PC-3 (cell line): ENCODE results near the gene VSIG10L2. TPM values are rescaled to one million over a fixed set of nuclear protein-coding genes. Genes with fewer than 3 reads are reported as not detected.

Source experiments
- ATAC-seq: fragments of 200-7000 bp; cut with Tn5 transposase; 2 replicates; pipeline ENCODE4 v1.9.1; 2020; ENCODE audit warnings: mild to moderate bottlenecking, moderate library complexity
- BruUV-seq: library from RNA; stranded (reverse); fragments of 400-500 nt; replicated peaks from 2 replicates; lab custom pipeline; 2021; lab: Mats Ljungman, UMichigan
- CTCF ChIA-PET: fragments of 300-600 bp; sonication (Branson Sonifier 250); formaldehyde crosslinking; loops from one replicate; lab custom pipeline; 2022; ENCODE audit warnings: antibody characterized with exemption; lab: Charles Lee
- POLR2A ChIA-PET: fragments of 300-600 bp; sonication (Branson Sonifier 250); formaldehyde crosslinking; loops from one replicate; lab custom pipeline; 2022; ENCODE audit warnings: antibody characterized with exemption; ENCODE audit not compliant: unreplicated experiment; lab: Charles Lee
- DNase-seq: peaks from one replicate; pipeline ENCODE4 v3.0.0-alpha.2; 2015
- H2AFZ ChIP-seq: fragments of 300-600 bp; sonication (generic); 2 replicates; pipeline ENCODE4 v1.6.0; 2016; ENCODE audit warnings: antibody characterized with exemption, low read length
- H3F3A ChIP-seq: fragments of 300-600 bp; sonication (generic); one replicate; pipeline ENCODE4 v1.6.0; 2017; ENCODE audit warnings: antibody characterized with exemption, low read length, control low read depth, mild to moderate bottlenecking; ENCODE audit not compliant: unreplicated experiment
- H3K27ac ChIP-seq: fragments of 300-600 bp; sonication (generic); 2 replicates; pipeline ENCODE4 v1.5.1; 2016; ENCODE audit warnings: mild to moderate bottlenecking, low read length
- H3K27me3 ChIP-seq: fragments of 300-600 bp; sonication (generic); 2 replicates; pipeline ENCODE4 v1.6.1; 2016; ENCODE audit warnings: low read length, mixed read lengths
- H3K36me3 ChIP-seq: fragments of 300-600 bp; sonication (generic); 2 replicates; pipeline ENCODE4 v1.6.1; 2016; ENCODE audit warnings: low read depth, mixed run types, low read length, mixed read lengths
- H3K4me1 ChIP-seq: fragments of 300-600 bp; sonication (generic); 2 replicates; pipeline ENCODE4 v1.5.1; 2016; ENCODE audit warnings: low read length; ENCODE audit not compliant: insufficient read depth
- H3K4me2 ChIP-seq: fragments of 300-600 bp; sonication (generic); 2 replicates; pipeline ENCODE4 v1.6.0; 2016; ENCODE audit warnings: low read length
- H3K4me3 ChIP-seq: fragments of 300-600 bp; sonication (generic); 2 replicates; pipeline ENCODE4 v1.5.1; 2016; ENCODE audit warnings: mild to moderate bottlenecking, low read length, mixed read lengths
- H3K79me2 ChIP-seq: fragments of 300-600 bp; sonication (generic); 2 replicates; pipeline ENCODE4 v1.6.1; 2017; ENCODE audit warnings: low read length, mixed read lengths
- H3K9ac ChIP-seq: fragments of 300-600 bp; sonication (generic); 2 replicates; pipeline ENCODE4 v1.6.0; 2016; ENCODE audit warnings: mild to moderate bottlenecking, low read length
- H3K9me2 ChIP-seq: fragments of 300-600 bp; sonication (generic); replicated peaks from 2 replicates; pipeline ENCODE4 v1.6.1; 2016; ENCODE audit warnings: mixed run types, low read length, mixed read lengths
- H3K9me3 ChIP-seq: fragments of 300-600 bp; sonication (generic); 2 replicates; pipeline ENCODE4 v1.6.1; 2016; ENCODE audit warnings: low read length, mixed read lengths
- H4K20me1 ChIP-seq: fragments of 300-600 bp; sonication (generic); 2 replicates; pipeline ENCODE4 v1.6.1; 2016; ENCODE audit warnings: low read length, mixed read lengths
- EZH2 ChIP-seq: fragments of 300-600 bp; sonication (generic); IDR thresholded peaks from one replicate; pipeline ENCODE4 v1.6.1; 2017; ENCODE audit warnings: antibody characterized with exemption, mild to moderate bottlenecking, low read length; ENCODE audit not compliant: unreplicated experiment
- EZH2phosphoT487 ChIP-seq: fragments of 300-600 bp; sonication (generic); IDR thresholded peaks from 2 replicates; pipeline ENCODE4 v1.6.1; 2018; ENCODE audit warnings: mild to moderate bottlenecking, antibody characterized with exemption, low read length, borderline replicate concordance
- intact Hi-C: fragments of 100-400 bp; cut with micrococcal nuclease; formaldehyde crosslinking; loops from 2 replicates; pipeline ENCODE4 v1.9.0; 2023
- total RNA-seq: library from RNA; depleted of rRNA; stranded (reverse); fragments of >200 nt; gene quantifications from 2 replicates; pipeline ENCODE4 v1.2.3, GENCODE V29; 2014
- TF ChIP-seq, protein P1 (sequence below): fragments of 300-600 bp; sonication (generic); conservative IDR thresholded peaks from 2 replicates; pipeline ENCODE4 v1.5.1; 2017; ENCODE audit warnings: antibody characterized with exemption, low read depth, mild to moderate bottlenecking, low read length

Gene VSIG10L2
- total RNA-seq, 1 experiment from 2014 or later: not detected

DNA sequence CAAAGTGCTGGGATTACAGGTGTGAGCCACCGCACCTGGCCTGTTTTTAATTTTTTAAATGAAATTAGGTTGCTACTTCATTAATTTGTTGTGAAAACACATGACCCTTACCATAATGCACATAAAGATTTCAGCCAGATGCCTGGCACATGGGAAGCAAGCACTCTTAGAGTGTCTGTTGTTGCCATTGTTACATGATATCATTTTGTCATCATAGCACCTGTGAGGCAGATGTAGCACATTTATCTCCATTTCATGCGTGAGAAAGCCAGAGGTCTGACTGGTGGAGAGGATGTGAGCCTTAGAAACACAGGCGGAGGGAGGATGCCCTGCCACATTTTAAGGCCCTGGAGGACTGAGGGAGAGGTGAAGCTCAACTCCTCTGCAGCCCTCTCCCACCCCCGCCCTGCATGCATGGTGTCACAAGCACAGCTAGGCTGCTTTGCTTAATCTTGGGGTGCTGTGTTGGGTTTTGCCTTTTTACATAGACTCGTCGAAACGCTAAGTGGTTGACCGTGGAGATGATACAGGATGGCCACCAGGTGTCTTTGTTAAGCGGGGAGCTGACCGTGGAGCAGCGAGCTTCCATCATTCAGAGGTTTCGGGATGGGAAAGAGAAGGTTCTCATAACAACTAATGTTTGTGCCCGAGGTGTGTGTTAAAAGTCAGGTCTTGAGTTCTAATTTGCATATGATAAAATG, 27.6 kb upstream of the VSIG10L2 start:
- H3K9me2 ChIP-seq: no peaks in the 10 kb centered on the region
- no peak overlapping the region for H3K27ac ChIP-seq
- H3K9ac ChIP-seq: no peak overlapping the region
- BruUV-seq: no TSS peak
- H3K4me1 ChIP-seq: no peaks in the 10 kb centered on the region
- POLR2A ChIA-PET: interaction anchor here (0.6 kb wide), 1 partner anchor 15 kb away, joined by 3 read pairs; the partner anchor contains the start of gene PUS3
- intact Hi-C loops: no loop called here
- no peak overlapping the region for H3K4me3 ChIP-seq
- ATAC-seq (peak; percentile 48), DNase-seq (no peak)
- H3K9me3 ChIP-seq: no peaks in the 10 kb centered on the region
- peaks cover 23% of the 10 kb centered on the region for H3K27me3 ChIP-seq
- H2AFZ ChIP-seq: no peak overlapping the region
- CTCF ChIA-PET: interaction anchor here (1.0 to 1.1 kb wide), 3 partner anchors 143 to 276 kb away, joined by 3 read pairs; no protein-coding TSS in a partner anchor
- TF ChIP-seq EZH2phosphoT487 (no peak), EZH2 (no peak)
- TF ChIP-seq, protein P1, sequence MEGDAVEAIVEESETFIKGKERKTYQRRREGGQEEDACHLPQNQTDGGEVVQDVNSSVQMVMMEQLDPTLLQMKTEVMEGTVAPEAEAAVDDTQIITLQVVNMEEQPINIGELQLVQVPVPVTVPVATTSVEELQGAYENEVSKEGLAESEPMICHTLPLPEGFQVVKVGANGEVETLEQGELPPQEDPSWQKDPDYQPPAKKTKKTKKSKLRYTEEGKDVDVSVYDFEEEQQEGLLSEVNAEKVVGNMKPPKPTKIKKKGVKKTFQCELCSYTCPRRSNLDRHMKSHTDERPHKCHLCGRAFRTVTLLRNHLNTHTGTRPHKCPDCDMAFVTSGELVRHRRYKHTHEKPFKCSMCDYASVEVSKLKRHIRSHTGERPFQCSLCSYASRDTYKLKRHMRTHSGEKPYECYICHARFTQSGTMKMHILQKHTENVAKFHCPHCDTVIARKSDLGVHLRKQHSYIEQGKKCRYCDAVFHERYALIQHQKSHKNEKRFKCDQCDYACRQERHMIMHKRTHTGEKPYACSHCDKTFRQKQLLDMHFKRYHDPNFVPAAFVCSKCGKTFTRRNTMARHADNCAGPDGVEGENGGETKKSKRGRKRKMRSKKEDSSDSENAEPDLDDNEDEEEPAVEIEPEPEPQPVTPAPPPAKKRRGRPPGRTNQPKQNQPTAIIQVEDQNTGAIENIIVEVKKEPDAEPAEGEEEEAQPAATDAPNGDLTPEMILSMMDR: peak; percentile 52
- no peaks in the 10 kb centered on the region for H4K20me1 ChIP-seq
- no peak overlapping the region for H3K4me2 ChIP-seq
- no peaks in the 10 kb centered on the region for H3F3A ChIP-seq
- no peaks in the 10 kb centered on the region for H3K36me3 ChIP-seq
- no peaks in the 10 kb centered on the region for H3K79me2 ChIP-seq

- H3K79me2 ChIP-seq: no peaks in the 10 kb centered on the region
- BruUV-seq: no TSS peak
- ChIA-PET POLR2A (no interaction called here), CTCF (no interaction called here)
- H3K27ac ChIP-seq: no peak overlapping the region
- H3F3A ChIP-seq: no peaks in the 10 kb centered on the region
- DNase-seq (no peak), ATAC-seq (no peak)
- H3K4me3 ChIP-seq: no peak overlapping the region
- H3K9ac ChIP-seq: no peak overlapping the region
- no peaks in the 10 kb centered on the region for H4K20me1 ChIP-seq
- no peaks in the 10 kb centered on the region for H3K4me1 ChIP-seq
- H3K4me2 ChIP-seq: no peak overlapping the region
- H3K9me3 ChIP-seq: no peaks in the 10 kb centered on the region
- TF ChIP-seq, protein P1: no peak
- no peak for TF ChIP-seq EZH2phosphoT487
- no peak for TF ChIP-seq EZH2
- H2AFZ ChIP-seq: no peak overlapping the region
- H3K36me3 ChIP-seq: no peaks in the 10 kb centered on the region
- no peaks in the 10 kb centered on the region for H3K9me2 ChIP-seq
- H3K27me3 ChIP-seq: peaks cover 20% of the 10 kb centered on the region
- intact Hi-C loops: loop anchor here (10.0 kb wide), 1 partner anchor 194 kb away; no protein-coding TSS in a partner anchor
These were observed 24.8 kb upstream of the VSIG10L2 start for GRCh38 chr11:125921042-125921441.

DNA sequence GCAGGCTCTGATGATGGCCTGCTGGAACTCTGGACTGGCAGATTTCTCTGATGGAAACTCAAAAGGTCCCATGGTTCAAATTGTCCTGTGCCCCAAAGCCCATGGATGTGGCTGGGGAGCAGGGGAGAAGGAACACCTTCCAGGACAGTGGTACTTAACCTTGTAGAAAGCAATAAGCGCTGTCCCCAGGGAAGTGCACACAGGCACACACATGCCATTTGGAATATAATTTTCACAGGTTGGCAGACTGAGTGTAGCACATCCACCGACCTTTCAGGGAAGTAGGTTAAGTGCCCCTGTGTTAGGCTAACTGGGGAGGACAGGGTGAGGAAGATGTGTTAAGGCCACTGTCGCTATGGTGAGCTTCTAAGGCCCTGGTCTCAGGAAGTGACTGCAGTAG, 23.7 kb upstream of the VSIG10L2 start:
- ATAC-seq (no peak), DNase-seq (no peak)
- TF ChIP-seq EZH2 (no peak), EZH2phosphoT487 (no peak)
- TF ChIP-seq, protein P1: no peak
- Histone ChIP-seq H3K27me3 (peaks cover 10% of the 10 kb centered on the region; the same call in 1 of the 2 replicates), H3F3A (no peaks in the 10 kb centered on the region), H3K9ac (no peak overlapping the region), H4K20me1 (no peaks in the 10 kb centered on the region), H3K4me2 (no peak overlapping the region), H3K4me3 (no peak overlapping the region), H2AFZ (no peak overlapping the region), H3K9me2 (no peaks in the 10 kb centered on the region), H3K27ac (no peak overlapping the region), H3K79me2 (no peaks in the 10 kb centered on the region), H3K9me3 (no peaks in the 10 kb centered on the region), H3K36me3 (no peaks in the 10 kb centered on the region), H3K4me1 (no peaks in the 10 kb centered on the region)
- ChIA-PET CTCF (no interaction called here), POLR2A (interaction anchor here (0.6 kb wide), 1 partner anchor 183 kb away, joined by 5 read pairs; no protein-coding TSS in a partner anchor)
- no TSS peak for BruUV-seq
- intact Hi-C loops: loop anchor here (10.0 kb wide), 1 partner anchor 193 kb away; no protein-coding TSS in a partner anchor
